Testis (tissue), 2 donors: ENCODE measurements around the gene AADAT.

Experiments used
- CTCF ChIP-seq, 3 experiments: fragments of 450-650 bp in 2 of 3; fragments of 200-600 bp in 1 of 3; sonication (generic) in 1 of 3; IDR thresholded peaks; one replicate each; pipeline ENCODE4 v1.5.1; 2016 to 2019; ENCODE audit warnings: antibody characterized with exemption in 3 of 3, mild to moderate bottlenecking in 2 of 3, moderate library complexity in 1 of 3
- POLR2A ChIP-seq: fragments of 450-650 bp; IDR thresholded peaks from one replicate; pipeline ENCODE4 v1.6.1; 2017; ENCODE audit warnings: antibody characterized with exemption, mild to moderate bottlenecking, moderate library complexity

DNA sequence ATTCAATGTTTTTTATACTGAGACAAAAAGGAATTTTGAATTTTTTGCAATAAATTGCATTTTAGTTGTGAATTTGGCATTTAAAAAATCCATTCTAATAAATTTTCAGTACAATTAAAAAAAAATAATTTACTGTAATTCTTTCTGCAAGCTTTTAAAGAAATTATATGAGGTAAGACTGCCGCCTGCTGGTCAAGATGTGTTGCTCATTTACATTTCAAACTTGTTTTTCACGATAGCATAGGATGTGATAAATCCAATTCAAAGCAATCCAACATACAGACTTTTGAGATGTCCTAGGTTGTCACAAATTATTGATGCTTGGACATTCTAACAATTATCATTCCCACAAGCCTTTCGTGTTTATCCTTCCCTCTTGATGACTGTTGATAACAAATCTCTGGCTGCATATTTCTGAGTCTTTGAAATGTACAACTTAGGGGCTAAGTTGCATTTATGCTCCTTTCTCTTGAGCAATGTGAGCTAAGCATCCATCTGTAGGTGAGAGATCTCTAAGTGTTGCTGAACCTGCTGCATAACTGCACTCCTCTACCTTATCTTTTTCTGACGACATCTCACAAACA, 41.9 kb downstream of the AADAT start:
- TF ChIP-seq CTCF (IDR thresholded peaks at IDR 0.05) = peak; percentile 76 to 80 (median 80)
- TF ChIP-seq POLR2A = no peak
